PC-9 (cell line): Measurements from ENCODE around the gene NMNAT3.

Experiments used
- EZH2 ChIP-seq: fragments of 200-600 bp; sonication (generic); IDR thresholded peaks from 2 replicates; pipeline ENCODE4 v1.8.0; 2017; ENCODE audit warnings: antibody characterized with exemption, low read depth
- TF ChIP-seq, protein P1 (sequence below): fragments of 200-600 bp; sonication (generic); conservative IDR thresholded peaks from 2 replicates; pipeline ENCODE4 v1.6.1; 2017; ENCODE audit warnings: mixed run types, antibody characterized with exemption, mild to moderate bottlenecking, moderate library complexity

DNA sequence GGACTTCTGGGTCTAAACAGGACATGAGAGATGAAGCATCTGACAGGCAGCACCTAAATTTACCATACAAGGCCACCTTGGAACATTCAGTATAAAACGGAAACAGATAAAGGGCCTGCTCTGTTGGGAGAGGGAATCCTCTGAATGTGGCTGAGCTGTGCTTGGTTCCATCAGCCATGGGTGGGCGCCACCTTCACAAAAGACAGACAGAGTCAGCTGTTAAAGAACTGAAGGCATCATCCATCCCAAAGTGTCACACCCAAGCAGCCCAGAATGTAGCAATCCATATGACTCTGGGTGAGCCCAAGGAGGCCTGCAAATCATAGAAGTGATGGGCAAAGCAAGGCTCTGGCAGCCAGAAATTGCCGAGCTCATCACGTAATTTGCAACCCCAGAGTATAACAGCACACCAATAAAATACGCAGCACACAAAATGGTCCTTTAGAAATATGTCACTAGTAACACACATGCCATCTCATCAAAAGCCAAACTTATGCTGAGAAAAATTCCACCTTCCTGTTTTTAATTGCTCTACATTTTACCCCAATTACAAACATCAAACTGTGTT, 113.4 kb downstream of the NMNAT3 start:
- TF ChIP-seq, protein P1, sequence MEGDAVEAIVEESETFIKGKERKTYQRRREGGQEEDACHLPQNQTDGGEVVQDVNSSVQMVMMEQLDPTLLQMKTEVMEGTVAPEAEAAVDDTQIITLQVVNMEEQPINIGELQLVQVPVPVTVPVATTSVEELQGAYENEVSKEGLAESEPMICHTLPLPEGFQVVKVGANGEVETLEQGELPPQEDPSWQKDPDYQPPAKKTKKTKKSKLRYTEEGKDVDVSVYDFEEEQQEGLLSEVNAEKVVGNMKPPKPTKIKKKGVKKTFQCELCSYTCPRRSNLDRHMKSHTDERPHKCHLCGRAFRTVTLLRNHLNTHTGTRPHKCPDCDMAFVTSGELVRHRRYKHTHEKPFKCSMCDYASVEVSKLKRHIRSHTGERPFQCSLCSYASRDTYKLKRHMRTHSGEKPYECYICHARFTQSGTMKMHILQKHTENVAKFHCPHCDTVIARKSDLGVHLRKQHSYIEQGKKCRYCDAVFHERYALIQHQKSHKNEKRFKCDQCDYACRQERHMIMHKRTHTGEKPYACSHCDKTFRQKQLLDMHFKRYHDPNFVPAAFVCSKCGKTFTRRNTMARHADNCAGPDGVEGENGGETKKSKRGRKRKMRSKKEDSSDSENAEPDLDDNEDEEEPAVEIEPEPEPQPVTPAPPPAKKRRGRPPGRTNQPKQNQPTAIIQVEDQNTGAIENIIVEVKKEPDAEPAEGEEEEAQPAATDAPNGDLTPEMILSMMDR, result peak; percentile 33; the same call in 1 of the 2 replicates
- no peak for TF ChIP-seq EZH2
